Activated CD8-positive, alpha-beta memory T cell treated with anti-CD3 and anti-CD28 coated beads, Interleukin-2, amount 50 U/mL, for 24 hours (primary cell): ENCODE measurements around the gene ITGB4.
"Not testable (repeated sequence)": the region's sequence is repeated elsewhere in the genome, so short reads cannot be mapped to it uniquely, and the experiment has no call there.

Experiments
- DNase-seq: peaks from one replicate; pipeline ENCODE4 v3.0.0-alpha.2; 2020; ENCODE audit errors: extremely low read depth

The ITGB4 gene

DNA sequence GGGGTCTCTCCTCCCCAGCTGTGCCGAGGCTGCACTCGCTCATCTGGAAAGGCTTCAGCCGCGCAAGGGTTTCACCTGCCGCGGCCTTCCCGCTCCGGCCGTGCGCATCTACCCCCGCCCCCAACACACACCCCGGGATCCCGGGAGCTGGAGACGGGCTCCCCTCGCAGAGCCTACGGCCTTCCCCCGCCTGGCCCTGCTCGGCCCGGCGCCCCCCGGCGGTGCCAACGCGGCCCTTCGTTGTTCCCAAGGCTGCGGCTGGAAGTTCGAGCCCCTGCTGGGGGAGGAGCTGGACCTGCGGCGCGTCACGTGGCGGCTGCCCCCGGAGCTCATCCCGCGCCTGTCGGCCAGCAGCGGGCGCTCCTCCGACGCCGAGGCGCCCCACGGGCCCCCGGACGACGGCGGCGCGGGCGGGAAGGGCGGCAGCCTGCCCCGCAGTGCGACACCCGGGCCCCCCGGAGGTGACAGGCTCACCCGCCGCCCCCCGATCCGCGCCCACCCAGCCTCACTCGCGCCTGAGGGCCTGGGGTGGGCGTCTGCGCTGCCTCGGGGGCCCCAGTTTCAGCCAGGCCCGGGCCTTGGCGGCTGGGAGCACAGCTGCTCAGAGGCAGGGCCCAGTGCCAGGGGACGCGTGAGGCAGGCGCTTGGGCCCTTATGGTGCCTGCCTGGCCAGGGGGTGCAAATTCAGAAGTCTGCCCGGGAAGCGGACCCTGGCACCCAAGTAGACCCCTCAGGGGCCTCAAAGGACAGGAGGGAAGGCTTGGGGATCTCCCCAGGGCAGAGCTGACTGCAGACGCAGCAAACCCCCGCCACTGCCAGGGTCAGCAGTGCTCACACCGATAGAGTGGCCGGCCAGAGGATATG, 32.5 kb downstream of the ITGB4 start:
- DNase-seq, result no peak

DNA sequence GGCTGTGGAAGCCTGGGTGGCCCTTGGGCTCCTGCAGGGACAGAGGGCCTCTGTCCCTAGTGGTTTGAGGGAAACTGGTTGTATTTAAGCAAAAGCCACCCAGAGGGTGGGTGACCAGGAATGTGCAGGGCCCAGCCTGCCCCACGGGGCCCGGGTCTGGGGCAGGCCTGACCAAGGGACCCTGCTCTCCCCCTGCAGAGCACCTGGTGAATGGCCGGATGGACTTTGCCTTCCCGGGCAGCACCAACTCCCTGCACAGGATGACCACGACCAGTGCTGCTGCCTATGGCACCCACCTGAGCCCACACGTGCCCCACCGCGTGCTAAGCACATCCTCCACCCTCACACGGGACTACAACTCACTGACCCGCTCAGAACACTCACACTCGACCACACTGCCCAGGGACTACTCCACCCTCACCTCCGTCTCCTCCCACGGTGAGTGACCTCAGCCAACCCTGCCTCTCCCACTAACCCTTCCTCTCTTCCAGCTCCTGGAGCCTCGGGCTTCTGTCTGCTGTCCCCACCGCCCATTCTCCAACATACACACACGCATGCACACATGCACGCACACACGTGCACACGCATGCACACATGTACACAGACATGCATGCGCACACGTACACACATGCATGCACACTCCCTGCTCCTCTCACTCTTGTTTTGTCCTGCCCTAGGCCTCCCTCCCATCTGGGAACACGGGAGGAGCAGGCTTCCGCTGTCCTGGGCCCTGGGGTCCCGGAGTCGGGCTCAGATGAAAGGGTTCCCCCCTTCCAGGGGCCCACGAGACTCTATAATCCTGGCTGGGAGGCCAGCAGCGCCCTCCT, 33.3 kb downstream of the ITGB4 start:
- DNase-seq, result no peak

DNA sequence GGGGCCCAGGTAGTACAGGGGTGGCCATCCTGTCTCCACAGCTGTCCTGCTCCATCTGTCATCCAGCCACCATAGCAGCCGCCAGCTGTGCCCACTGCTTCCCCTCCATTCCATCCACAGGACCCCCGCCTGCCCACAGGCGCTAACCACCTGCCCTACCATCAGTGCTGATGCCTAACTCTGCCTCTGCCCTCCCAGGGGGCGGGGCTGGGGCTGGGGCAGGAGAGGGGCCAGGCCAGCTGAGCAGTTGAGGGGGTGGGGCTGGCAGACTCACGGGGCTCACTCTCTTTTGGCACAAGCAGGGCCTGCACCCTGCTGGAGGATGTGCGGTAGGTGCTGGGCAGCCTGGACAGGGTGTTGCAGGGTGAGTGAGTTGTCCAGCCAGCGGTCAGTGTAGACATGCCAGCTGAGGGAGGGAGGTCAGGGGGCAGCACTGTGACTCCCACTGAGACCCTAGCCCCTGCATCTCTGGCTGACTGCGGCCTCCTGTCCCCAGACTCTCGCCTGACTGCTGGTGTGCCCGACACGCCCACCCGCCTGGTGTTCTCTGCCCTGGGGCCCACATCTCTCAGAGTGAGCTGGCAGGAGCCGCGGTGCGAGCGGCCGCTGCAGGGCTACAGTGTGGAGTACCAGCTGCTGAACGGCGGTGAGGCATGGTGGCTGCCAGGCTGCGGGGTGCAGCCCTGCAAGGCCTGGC, 34.1 kb downstream of the ITGB4 start:
- DNase-seq, result no peak

DNA sequence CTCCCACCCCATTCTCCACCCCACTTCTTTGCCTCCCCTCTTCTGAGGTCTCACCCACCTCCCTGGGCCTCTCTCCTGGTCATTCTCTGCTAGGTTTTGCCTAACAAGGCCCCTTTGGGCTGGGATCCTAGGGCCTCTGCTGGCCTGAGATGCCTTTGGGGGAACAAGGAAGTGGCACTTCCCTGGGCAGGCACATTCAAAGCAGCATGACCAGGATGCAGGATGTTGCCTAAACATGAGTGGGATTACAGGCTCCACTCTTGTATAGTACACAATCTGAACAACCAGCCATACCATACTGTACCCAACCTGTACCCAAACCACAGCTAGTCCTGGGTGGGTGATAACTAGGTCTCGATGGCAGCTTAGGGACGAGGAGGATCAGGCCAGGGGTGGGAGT, 34.7 kb downstream of the ITGB4 start:
- no peak for DNase-seq

DNA sequence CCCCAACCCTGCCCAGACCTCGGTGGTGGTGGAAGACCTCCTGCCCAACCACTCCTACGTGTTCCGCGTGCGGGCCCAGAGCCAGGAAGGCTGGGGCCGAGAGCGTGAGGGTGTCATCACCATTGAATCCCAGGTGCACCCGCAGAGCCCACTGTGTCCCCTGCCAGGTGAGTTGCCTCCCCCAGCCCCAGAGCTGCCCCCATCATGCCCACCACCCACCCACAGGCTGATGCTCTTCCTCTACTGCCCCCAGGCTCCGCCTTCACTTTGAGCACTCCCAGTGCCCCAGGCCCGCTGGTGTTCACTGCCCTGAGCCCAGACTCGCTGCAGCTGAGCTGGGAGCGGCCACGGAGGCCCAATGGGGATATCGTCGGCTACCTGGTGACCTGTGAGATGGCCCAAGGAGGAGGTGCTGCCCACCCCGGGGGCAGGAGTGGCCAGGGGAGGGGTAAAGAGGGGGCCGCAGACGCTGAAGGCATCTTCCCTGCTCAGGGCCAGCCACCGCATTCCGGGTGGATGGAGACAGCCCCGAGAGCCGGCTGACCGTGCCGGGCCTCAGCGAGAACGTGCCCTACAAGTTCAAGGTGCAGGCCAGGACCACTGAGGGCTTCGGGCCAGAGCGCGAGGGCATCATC, 35.3 kb downstream of the ITGB4 start:
- DNase-seq, result no peak

DNA sequence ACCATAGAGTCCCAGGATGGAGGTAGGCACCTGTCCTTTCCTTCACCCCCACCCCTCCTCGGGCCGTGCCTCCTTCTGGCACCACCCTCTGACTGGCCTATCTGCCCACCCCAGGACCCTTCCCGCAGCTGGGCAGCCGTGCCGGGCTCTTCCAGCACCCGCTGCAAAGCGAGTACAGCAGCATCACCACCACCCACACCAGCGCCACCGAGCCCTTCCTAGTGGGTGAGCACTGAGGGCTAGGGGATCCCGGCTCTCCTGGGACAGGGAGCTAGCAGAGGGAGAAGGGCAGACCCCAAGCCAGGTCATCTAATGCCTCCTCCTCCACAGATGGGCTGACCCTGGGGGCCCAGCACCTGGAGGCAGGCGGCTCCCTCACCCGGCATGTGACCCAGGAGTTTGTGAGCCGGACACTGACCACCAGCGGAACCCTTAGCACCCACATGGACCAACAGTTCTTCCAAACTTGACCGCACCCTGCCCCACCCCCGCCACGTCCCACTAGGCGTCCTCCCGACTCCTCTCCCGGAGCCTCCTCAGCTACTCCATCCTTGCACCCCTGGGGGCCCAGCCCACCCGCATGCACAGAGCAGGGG, 35.9 kb downstream of the ITGB4 start:
- no peak for DNase-seq

DNA sequence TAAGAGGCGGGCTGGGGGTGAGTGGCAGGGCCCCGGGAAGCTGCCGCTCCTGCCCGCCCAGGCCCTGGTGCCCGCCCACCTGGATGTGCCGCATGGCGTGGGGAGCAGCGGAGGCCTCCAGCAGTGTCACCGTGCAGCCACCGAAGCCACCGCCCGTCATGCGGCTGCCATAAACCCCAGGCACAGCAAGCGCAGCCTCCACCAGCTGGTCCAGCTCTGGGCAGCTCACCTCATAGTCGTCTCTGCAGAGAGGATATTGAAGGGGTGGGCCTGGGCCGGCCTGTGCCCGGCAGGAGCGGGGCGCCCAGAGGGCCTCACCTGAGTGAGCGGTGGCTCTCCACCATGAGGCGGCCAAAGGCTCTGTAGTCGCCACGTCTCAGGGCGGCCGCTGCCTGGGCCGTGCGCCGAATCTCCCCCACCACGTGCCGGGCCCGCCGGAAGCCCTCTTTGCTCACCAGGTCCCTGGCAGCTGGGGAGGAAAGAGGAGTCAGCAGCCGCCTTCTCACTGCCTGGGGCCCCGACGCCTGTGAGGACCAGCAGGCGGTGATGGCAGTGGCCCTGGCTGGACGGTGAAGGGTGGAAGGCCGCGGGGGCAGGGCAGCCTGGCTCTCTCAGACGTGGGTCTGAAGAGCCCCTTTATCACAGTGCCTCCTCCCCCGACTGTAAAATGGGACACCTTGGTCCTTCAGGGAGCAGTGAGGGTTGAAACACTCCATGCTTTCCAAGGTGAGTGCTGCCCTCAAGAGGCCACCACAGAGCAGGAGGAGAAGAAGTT, 37.1 kb downstream of the ITGB4 start:
- no peak for DNase-seq

DNA sequence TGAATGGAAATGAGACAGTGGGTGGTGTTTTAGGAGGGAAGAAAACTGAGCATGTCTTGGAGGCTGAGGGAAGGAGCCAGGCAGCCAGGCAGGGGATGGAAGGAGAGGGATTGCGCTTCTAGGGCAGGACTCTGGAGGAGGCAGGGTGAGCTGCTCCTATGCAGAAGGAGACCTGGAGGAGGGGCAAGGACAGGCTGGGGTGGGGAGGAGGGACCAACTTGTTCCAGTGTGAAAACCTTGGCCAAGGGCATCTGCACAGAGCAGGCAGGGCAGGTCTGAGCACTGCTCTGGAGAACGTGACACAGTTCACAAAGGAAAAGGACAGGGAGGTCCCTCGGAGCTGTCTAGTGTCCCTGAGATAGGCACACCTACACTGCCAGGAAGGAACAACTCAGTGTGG, 38.2 kb downstream of the ITGB4 start:
- no peak for DNase-seq

DNA sequence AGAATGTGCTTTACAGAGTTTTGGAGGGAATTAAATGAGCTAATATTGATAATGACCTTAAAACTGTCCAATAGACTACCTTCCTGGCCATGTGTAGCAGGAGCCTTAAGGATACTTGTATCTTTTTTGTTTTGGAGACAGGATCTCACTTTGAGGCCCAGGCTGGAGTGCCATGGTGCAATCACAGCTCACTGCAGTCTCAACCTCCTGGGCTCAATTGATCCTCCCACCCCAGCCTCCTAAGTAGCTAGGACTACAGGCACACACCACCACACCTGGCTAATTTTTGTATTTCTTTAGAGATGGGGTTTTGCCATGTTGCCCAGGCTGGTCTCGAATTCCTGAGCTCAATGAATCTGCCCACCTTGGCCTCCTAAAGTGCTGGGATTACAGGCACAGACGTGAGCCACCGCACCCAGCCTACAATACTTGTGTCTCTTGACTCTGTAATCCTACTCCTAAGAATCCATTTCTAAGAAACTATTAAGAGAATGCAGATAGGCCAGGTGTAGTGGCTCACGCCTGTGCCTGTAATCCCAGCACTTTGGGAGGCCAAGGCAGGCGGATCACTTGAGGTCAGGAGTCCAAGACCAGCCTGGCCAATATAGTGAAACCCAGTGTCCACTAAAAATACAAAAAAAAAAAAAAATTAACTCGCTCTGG, 38.9 kb downstream of the ITGB4 start:
- DNase-seq, result not testable (repeated sequence)

DNA sequence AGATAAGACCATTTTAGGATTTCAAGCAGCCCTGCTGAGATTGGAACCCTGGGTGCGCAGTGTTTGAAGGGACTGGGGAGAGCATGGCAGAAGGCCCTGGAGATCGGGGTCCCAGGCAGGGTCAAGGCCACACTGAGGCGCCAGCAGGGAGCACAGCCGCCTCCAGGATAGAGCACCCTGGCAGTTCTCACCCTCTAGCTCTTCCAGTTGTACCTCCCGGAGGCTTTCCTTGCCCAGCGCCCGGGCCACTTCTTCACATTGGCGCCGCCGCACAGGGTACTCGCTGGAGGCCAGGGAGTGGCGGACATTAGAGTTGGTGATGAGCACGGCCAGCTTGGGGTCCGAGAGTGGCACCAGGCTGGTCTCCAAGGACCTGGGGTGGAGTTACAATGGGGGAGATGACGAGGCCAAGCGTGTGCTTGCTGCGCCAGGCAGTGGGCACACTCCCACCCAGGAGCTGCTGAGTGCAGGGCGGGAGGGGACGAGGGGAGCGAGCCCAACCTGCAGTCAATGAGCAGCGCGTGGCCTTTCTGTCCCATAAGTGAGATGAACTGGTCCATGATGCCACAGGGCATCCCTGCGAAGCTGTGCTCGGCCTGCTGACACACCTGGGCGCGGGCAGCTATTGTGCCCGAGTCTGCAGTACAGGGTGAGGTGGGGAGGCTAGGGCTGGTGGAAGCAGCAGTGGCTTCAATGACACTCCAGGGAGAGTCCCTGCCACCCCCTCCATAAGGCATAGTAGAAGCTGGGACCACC, 41.4 kb downstream of the ITGB4 start:
- DNase-seq, result no peak

DNA sequence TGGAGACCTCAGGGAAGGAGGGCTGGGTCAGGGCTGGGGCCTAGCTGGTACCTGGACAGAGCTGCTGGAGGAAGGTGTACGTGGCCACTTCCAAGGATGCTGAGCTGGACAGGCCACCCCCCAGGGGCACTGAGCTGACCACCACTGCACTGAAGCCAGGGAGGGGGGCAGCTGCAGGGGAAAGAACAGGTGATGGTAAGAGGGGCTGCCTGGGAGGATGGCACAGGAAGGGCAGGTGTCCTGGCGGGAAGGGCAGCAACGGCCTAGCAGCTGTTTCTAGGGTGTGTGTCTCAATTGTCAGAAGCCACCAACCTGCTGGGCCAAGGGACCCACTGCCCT, 42.0 kb downstream of the ITGB4 start:
- no peak for DNase-seq

DNA sequence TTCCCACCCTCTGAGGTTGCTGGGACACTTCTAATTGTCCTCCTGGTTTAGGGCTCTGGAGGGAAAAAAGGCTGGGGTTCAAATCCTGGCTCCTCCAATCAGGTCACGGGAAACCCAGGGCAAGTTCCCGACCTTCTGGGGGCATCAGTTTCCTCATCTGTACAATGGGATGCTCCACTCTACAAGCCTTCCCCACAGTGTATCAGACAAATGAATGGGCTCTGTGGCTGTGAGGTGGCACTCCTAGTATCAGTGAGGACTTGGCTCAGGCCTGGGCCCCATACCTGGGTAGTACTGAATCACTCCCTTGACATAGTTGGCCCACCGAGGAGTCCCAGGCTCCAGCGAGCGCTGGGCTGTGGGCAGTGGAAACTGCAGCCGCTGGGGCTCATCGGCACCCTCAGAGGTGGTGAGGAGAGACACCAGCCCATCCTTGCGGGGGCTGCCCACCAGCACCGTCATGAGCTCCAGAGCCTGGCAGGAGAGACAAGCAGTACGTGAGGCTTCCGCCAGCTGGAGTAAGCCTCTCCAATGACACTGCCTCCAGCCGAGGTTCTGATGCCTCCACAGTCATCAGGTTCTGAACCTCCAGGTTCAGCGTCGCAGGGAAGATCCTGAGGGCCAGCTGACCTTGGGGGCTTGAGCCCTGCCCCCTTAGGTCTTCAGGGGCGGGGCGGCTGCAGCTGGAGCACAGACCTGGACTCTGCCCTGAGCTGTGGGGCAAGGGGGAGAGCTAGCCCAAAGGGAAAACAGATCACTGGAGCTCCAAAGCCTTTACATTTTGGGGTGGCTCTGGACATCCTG, 42.6 kb downstream of the ITGB4 start:
- DNase-seq, result no peak

DNA sequence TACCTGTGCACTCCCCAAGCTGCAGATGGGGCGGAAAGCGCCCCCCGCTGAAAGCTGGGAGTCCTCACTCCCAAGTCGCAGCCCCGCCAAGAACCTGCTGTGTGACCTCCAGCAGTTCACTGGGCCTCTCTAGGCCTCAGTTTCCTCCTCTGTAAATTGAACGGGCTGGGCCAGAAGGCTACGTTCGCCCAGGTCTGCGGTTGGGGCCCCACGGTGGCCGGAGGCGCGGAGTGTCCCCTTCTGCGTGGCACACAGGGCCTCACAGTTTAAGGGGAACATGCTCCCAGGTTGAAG, 43.1 kb downstream of the ITGB4 start:
- DNase-seq, result no peak

DNA sequence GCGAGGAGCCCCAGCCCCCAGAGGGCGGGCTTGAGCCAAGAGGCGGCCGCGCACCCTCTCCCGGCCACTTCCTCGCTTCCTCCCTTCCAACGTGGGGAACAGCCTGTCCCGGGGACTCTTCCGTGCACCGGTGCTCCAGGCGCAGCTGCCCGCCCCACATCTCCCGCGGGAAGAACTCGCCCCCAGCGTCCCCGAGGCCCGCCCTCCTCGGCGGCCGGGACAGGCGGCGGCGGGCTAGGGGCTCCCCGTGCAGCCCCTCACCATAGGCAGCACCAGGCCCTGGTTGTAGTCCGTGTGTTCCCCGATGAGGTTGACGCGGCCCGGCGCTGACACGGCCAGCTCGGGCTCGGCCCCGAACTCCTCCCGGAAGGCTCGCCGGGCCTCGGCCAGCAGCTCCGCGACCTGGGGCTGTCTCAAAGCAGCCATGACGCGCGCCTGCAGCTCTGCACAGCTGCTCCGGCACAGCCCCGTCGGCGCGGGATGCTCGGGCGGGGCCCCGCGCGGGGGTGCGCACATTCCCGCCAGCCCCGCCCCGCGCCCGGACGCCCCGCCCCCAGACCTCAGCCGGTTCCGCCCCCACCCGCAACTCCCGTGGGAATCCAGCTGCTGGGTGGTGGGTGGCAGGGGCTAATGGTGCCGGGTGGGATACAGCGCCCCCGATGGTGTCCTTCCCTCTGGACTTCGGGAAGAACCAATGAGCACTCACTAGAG, 43.6 kb downstream of the ITGB4 start, which contains the start of gene GALK1:
Gene GALK1 (minus strand): TSS at position 482 of the 711 bp plus-strand sequence. CDS start 56 bp downstream, at position 426.
- DNase-seq, result no peak

DNA sequence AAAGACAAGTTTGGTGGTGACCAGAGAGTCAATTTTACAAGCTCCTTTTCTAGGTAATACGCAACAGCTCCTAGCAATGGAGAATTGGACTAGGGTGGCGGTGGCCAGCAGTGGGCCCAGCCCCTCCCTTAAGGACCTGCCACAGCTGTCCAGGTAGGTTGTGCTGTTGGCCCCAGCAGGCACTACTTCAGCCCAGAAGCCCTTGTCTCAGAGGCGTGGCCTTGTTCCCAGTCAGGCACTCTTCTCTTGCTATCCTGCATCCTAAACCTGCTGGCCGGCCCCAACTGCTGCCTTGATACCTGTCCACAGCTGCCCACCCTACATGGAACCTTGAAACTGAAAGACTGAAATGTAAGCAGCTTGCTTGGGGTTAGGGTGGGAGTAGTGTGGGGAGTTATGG, 44.7 kb downstream of the ITGB4 start:
- DNase-seq, result no peak

DNA sequence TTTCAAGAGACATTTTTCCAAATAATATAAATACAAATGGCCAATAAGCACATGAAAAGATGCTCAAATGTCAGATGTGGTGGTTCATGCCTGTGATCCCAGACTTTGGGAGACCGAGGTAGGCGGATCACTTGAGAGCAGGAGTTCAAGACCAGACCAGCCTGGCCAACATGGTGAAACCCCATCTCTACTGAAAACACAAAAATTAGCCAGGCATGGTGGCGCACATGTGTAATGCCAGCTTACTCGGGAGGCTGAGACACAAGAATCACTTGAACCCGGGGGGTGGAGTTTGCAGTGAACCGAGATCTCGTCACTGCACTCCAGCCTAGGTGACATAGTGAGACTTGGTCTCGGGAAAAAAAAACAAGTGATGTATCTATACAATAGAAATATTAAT, 46.6 kb downstream of the ITGB4 start:
- no peak for DNase-seq

DNA sequence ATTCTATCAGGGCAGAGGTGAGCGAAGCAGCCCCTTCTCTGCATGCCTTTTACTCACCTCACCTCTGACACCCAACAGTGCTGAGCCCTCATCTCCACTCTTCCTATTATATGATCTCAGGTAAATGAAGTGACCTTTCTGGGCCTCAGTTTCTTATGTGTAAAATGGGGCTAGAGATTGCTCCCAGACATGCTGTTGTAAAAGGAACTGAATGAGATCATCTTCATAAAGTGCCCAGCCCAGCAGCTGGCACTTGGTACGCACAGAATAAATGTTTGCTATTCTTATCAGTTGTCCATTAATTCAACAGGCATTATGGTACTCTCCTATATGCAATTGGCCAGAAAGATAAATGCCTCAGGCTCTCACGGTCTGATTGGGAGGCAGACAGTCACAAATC, 48.3 kb downstream of the ITGB4 start:
- no peak for DNase-seq
